ENCODE data around the gene ZNF468. TPM values are rescaled to one million over a fixed set of nuclear protein-coding genes. Genes with fewer than 3 reads are reported as not detected.

ZNF468 gene
- total and polyA plus RNA-seq, 10 of the 15 experiments (the other 5 are each of a cell fraction or from before 2014, with no cell fraction given): 3.9 to 18.8 (median 9.3) TPM

DNA sequence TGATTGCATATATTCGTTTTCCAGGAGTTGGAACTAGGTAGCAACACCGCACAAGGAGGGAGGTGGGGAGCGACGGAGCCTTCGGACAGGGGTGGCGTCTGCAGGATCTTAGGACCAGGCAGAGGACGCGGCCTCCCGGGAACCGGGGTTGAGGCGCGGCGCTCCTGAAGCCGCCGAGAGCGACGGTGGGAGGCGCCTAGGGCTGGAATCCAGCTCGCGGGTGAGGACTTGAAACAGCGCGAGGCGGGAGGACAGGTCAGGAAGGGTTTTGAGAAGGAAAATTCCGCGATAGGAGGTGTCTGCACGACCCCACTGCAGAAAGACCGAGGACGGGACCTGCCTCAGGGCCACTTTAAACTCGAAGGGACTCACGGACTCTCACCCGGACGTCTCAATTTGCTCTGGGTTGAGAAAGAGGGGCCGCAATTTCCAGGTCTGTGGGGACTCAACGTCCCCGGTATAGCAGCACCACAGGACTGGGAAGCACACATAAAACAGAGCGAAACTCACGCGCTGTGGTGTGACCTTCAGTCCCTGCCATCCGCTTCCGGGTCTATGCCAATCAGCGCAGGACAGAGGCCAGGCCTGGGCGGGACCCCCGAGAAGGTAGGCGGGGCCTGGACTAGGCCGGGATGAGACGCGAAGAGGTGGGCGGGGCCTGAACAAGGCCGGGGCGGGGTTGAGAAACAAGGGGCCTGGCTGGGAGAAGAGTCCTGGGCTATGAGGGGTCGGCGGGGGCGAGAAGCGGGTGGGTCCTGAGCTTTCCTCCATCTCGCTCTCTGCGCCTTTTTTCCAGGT lies 39.9 kb upstream of the ZNF468 start, which contains the start of gene ZNF320 (continued):
- TF ChIP-seq HDAC6 (IDR thresholded peaks at IDR 0.05; ENCODE audit: unreplicated experiment) (no peak), NBN (IDR thresholded peaks at IDR 0.05) (no peak), ZNF384 (IDR thresholded peaks at IDR 0.05; ENCODE audit: borderline replicate concordance, low read depth, low read length) (no peak), MYB (IDR thresholded peaks at IDR 0.05; ENCODE audit: borderline replicate concordance, low read depth, low read length) (no peak), SMAD5 (IDR thresholded peaks at IDR 0.05; ENCODE audit: low read depth) (0 out of 2 replicates have a peak, but pooled peaks have one; percentile 43), FOXK2 (IDR thresholded peaks at IDR 0.05) (no peak), BACH1 (IDR thresholded peaks at IDR 0.05; ENCODE audit: borderline replicate concordance) (no peak), SREBF2 (IDR thresholded peaks at IDR 0.05; ENCODE audit: low read length) (no peak), TCF3 (IDR thresholded peaks at IDR 0.05; ENCODE audit: borderline replicate concordance, insufficient read depth, low read depth, low read length) (no peak)
- TF ChIP-seq, protein P1, sequence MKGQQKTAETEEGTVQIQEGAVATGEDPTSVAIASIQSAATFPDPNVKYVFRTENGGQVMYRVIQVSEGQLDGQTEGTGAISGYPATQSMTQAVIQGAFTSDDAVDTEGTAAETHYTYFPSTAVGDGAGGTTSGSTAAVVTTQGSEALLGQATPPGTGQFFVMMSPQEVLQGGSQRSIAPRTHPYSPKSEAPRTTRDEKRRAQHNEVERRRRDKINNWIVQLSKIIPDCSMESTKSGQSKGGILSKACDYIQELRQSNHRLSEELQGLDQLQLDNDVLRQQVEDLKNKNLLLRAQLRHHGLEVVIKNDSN (IDR thresholded peaks at IDR 0.05; ENCODE audit: borderline replicate concordance, extremely low read length, insufficient read depth, low read depth, low read length): no peak
- TF ChIP-seq, protein P2, sequence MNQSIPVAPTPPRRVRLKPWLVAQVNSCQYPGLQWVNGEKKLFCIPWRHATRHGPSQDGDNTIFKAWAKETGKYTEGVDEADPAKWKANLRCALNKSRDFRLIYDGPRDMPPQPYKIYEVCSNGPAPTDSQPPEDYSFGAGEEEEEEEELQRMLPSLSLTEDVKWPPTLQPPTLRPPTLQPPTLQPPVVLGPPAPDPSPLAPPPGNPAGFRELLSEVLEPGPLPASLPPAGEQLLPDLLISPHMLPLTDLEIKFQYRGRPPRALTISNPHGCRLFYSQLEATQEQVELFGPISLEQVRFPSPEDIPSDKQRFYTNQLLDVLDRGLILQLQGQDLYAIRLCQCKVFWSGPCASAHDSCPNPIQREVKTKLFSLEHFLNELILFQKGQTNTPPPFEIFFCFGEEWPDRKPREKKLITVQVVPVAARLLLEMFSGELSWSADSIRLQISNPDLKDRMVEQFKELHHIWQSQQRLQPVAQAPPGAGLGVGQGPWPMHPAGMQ (IDR thresholded peaks at IDR 0.05; ENCODE audit: borderline replicate concordance): no peak
- TF ChIP-seq, protein P3, sequence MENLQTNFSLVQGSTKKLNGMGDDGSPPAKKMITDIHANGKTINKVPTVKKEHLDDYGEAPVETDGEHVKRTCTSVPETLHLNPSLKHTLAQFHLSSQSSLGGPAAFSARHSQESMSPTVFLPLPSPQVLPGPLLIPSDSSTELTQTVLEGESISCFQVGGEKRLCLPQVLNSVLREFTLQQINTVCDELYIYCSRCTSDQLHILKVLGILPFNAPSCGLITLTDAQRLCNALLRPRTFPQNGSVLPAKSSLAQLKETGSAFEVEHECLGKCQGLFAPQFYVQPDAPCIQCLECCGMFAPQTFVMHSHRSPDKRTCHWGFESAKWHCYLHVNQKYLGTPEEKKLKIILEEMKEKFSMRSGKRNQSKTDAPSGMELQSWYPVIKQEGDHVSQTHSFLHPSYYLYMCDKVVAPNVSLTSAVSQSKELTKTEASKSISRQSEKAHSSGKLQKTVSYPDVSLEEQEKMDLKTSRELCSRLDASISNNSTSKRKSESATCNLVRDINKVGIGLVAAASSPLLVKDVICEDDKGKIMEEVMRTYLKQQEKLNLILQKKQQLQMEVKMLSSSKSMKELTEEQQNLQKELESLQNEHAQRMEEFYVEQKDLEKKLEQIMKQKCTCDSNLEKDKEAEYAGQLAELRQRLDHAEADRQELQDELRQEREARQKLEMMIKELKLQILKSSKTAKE (IDR thresholded peaks at IDR 0.05; ENCODE audit: low read depth, poor library complexity, severe bottlenecking): no peak
- TF ChIP-seq, protein P4, sequence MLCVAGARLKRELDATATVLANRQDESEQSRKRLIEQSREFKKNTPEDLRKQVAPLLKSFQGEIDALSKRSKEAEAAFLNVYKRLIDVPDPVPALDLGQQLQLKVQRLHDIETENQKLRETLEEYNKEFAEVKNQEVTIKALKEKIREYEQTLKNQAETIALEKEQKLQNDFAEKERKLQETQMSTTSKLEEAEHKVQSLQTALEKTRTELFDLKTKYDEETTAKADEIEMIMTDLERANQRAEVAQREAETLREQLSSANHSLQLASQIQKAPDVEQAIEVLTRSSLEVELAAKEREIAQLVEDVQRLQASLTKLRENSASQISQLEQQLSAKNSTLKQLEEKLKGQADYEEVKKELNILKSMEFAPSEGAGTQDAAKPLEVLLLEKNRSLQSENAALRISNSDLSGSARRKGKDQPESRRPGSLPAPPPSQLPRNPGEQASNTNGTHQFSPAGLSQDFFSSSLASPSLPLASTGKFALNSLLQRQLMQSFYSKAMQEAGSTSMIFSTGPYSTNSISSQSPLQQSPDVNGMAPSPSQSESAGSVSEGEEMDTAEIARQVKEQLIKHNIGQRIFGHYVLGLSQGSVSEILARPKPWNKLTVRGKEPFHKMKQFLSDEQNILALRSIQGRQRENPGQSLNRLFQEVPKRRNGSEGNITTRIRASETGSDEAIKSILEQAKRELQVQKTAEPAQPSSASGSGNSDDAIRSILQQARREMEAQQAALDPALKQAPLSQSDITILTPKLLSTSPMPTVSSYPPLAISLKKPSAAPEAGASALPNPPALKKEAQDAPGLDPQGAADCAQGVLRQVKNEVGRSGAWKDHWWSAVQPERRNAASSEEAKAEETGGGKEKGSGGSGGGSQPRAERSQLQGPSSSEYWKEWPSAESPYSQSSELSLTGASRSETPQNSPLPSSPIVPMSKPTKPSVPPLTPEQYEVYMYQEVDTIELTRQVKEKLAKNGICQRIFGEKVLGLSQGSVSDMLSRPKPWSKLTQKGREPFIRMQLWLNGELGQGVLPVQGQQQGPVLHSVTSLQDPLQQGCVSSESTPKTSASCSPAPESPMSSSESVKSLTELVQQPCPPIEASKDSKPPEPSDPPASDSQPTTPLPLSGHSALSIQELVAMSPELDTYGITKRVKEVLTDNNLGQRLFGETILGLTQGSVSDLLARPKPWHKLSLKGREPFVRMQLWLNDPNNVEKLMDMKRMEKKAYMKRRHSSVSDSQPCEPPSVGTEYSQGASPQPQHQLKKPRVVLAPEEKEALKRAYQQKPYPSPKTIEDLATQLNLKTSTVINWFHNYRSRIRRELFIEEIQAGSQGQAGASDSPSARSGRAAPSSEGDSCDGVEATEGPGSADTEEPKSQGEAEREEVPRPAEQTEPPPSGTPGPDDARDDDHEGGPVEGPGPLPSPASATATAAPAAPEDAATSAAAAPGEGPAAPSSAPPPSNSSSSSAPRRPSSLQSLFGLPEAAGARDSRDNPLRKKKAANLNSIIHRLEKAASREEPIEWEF (IDR thresholded peaks at IDR 0.05; ENCODE audit: insufficient replicate concordance, low read depth, low read length): no peak
- TF ChIP-seq, protein P5, sequence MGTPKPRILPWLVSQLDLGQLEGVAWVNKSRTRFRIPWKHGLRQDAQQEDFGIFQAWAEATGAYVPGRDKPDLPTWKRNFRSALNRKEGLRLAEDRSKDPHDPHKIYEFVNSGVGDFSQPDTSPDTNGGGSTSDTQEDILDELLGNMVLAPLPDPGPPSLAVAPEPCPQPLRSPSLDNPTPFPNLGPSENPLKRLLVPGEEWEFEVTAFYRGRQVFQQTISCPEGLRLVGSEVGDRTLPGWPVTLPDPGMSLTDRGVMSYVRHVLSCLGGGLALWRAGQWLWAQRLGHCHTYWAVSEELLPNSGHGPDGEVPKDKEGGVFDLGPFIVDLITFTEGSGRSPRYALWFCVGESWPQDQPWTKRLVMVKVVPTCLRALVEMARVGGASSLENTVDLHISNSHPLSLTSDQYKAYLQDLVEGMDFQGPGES (IDR thresholded peaks at IDR 0.05): no peak
- TF ChIP-seq, protein P6, sequence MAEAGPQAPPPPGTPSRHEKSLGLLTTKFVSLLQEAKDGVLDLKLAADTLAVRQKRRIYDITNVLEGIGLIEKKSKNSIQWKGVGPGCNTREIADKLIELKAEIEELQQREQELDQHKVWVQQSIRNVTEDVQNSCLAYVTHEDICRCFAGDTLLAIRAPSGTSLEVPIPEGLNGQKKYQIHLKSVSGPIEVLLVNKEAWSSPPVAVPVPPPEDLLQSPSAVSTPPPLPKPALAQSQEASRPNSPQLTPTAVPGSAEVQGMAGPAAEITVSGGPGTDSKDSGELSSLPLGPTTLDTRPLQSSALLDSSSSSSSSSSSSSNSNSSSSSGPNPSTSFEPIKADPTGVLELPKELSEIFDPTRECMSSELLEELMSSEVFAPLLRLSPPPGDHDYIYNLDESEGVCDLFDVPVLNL (IDR thresholded peaks at IDR 0.05; ENCODE audit: low read depth, low read length): no peak
